Heart left ventricle (tissue), 16 donors: ENCODE data around the gene FAM111A. TPM values are rescaled to one million over a fixed set of nuclear protein-coding genes. Genes with fewer than 3 reads are reported as not detected.

Experiments used
- ATAC-seq, 4 donors: fragments of 200-7000 bp; cut with Tn5 transposase; one replicate each; pipeline ENCODE4 v1.9.1; 2020 to 2022; ENCODE audit warnings: moderate library complexity in 4 of 4, mild to moderate bottlenecking in 3 of 4, moderate number of reproducible peaks in 1 of 4
- DNase-seq, 5 donors: peaks; one replicate each; pipeline ENCODE4 v3.0.0-alpha.2; 2020
- H3K27ac ChIP-seq, 12 donors: fragments of 200-600 bp; sonication (generic) in 4 of 12; one replicate each; pipeline versions ENCODE4 v1.5.0 to v1.8.0; 2016 to 2022; ENCODE audit warnings: mild to moderate bottlenecking in 2 of 12
- H3K27me3 ChIP-seq, 9 donors: fragments of 200-600 bp; sonication (generic) in 2 of 9; one replicate each; pipeline versions ENCODE4 v1.5.1 to v1.8.0; 2016 to 2022; ENCODE audit warnings: mild to moderate bottlenecking in 3 of 9
- H3K36me3 ChIP-seq, 9 donors: fragments of 200-600 bp; sonication (generic) in 2 of 9; one replicate each; pipeline versions ENCODE4 v1.5.0 to v1.8.0; 2018 to 2022; ENCODE audit warnings: mild to moderate bottlenecking in 2 of 9
- H3K4me1 ChIP-seq, 12 donors: fragments of 200-600 bp; sonication (generic) in 4 of 12; one replicate each; pipeline versions ENCODE4 v1.5.0 to v1.8.0; 2016 to 2022; ENCODE audit warnings: mild to moderate bottlenecking in 3 of 12
- H3K4me3 ChIP-seq, 12 donors: fragments of 200-600 bp; sonication (generic) in 4 of 12; one replicate each; pipeline versions ENCODE4 v1.5.0 to v1.8.0; 2017 to 2022; ENCODE audit warnings: mild to moderate bottlenecking in 9 of 12, moderate library complexity in 4 of 12
- H3K9me3 ChIP-seq, 12 donors: fragments of 200-600 bp; sonication (generic) in 4 of 12; one replicate each; pipeline versions ENCODE4 v1.5.0 to v1.8.0; 2016 to 2022; ENCODE audit warnings: mild to moderate bottlenecking in 1 of 12
- POLR2A ChIP-seq, 2 donors: fragments of 450-650 bp; IDR thresholded peaks; one replicate each; pipeline ENCODE4 v1.6.1; 2017; ENCODE audit warnings: antibody characterized with exemption in 2 of 2, mild to moderate bottlenecking in 2 of 2, moderate library complexity in 2 of 2
- WGBS, 4 donors: extraction: QIAGEN DNeasy Blood & Tissue Kit in 2 of 4; methylation state at CpG; one replicate each; pipeline versions ENCODE4 v1.1.5 to v1.1.7; 2013 to 2018; 5-methylcytosine and 5-hydroxymethylcytosine counted together
- intact Hi-C, 10 donors: fragments of 100-400 bp; cut with DNase I; formaldehyde crosslinking; loops; one replicate each; pipeline versions ENCODE4 v1.11.1 to v1.14.2; 2022
- polyA plus RNA-seq, 2 donors: library from polyadenylated mRNA; stranded (reverse); fragments of 200-250 nt; gene quantifications; one replicate each; pipeline ENCODE4 v1.2.3, GENCODE V29; 2013
- total RNA-seq, 9 donors: library from RNA; depleted of rRNA in 2 of 9; stranded (reverse); fragments of >200 nt in 2 of 9; fragmentation: NEBNext Ultra II Directional in 3 of 9; extraction: Animal tissue kit (Norgen Biotek cat#: 25700) in 3 of 9; gene quantifications; one replicate each; pipeline versions ENCODE4 v1.1.0 to v1.2.4, GENCODE V29; 2016 to 2023
- TF ChIP-seq, protein P1 (sequence below), 12 donors: fragments of 200-600 bp; sonication (generic) in 4 of 12; IDR thresholded peaks; one replicate each; pipeline versions ENCODE4 v1.5.0 to v1.8.0; 2018 to 2022; ENCODE audit warnings: antibody characterized with exemption in 12 of 12, mild to moderate bottlenecking in 5 of 12
- donor health status: ischemic (EF 13 %, LVEDD 7.1; RV severe dilation, severe dysfunction).
- donor health status: healthy with polysubstance abuse.
- donor health status: DM: no; HTN: yes; CAD: no.
- donor health status: DM: no; HTN: no; CAD: no.
- donor health status: ischemic (EF 25% LVEDD 6.9; RV normal size, moderate dysfunction).
- donor health status: ischemic (EF 25% LVEDD 5.7; RV mildly dilated, moderate dysfunction).
- donor health status: healthy.
- donor health status: DM: yes; HTN: yes; CAD: no.
- donor health status: ischemic (EF 35%, LVEDD 5.7; RV mildly dilated, moderate dysfunction).
- donor health status: nonischemic (EF 11% LVEDD 7.7; RV severe dilation, severe dysfunction).
- donor health status: DM: yes; HTN: yes; CAD: no.
- donor health status: PGD.
- donor health status: ischemic (EF 29% LVEDD 5.4; RV normal size, mild dysfunction).
- donor health status: nonischemic (EF 23%, LVEDD 6.1; RV moderate dilation, normal function).

Gene FAM111A
- total and polyA plus RNA-seq, 11 donors: 3.3 to 38.3 (median 8.0) TPM

GRCh38 chr11:59164028-59164427, 21.4 kb downstream of the FAM111A start:
- Histone ChIP-seq H3K9me3 (no peaks in the 10 kb centered on the region), H3K4me3 (no peak overlapping the region), H3K36me3 (no peaks in the 10 kb centered on the region), H3K4me1 (no peaks in the 10 kb centered on the region), H3K27me3 (peaks cover 0 to 31% (median 0%) of the 10 kb centered on the region in 9 donors), H3K27ac (no peak overlapping the region)
- DNase-seq: no peak
- no peak for TF ChIP-seq POLR2A (IDR thresholded peaks at IDR 0.05)
- TF ChIP-seq, protein P1, sequence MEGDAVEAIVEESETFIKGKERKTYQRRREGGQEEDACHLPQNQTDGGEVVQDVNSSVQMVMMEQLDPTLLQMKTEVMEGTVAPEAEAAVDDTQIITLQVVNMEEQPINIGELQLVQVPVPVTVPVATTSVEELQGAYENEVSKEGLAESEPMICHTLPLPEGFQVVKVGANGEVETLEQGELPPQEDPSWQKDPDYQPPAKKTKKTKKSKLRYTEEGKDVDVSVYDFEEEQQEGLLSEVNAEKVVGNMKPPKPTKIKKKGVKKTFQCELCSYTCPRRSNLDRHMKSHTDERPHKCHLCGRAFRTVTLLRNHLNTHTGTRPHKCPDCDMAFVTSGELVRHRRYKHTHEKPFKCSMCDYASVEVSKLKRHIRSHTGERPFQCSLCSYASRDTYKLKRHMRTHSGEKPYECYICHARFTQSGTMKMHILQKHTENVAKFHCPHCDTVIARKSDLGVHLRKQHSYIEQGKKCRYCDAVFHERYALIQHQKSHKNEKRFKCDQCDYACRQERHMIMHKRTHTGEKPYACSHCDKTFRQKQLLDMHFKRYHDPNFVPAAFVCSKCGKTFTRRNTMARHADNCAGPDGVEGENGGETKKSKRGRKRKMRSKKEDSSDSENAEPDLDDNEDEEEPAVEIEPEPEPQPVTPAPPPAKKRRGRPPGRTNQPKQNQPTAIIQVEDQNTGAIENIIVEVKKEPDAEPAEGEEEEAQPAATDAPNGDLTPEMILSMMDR (IDR thresholded peaks at IDR 0.05): no peak
- WGBS, 4 donors: 56 to 85% (median 70%) methylated on average over 3 of the region's 3 CpGs
- no peak for ATAC-seq
- intact Hi-C loops: no loop called here

DNA sequence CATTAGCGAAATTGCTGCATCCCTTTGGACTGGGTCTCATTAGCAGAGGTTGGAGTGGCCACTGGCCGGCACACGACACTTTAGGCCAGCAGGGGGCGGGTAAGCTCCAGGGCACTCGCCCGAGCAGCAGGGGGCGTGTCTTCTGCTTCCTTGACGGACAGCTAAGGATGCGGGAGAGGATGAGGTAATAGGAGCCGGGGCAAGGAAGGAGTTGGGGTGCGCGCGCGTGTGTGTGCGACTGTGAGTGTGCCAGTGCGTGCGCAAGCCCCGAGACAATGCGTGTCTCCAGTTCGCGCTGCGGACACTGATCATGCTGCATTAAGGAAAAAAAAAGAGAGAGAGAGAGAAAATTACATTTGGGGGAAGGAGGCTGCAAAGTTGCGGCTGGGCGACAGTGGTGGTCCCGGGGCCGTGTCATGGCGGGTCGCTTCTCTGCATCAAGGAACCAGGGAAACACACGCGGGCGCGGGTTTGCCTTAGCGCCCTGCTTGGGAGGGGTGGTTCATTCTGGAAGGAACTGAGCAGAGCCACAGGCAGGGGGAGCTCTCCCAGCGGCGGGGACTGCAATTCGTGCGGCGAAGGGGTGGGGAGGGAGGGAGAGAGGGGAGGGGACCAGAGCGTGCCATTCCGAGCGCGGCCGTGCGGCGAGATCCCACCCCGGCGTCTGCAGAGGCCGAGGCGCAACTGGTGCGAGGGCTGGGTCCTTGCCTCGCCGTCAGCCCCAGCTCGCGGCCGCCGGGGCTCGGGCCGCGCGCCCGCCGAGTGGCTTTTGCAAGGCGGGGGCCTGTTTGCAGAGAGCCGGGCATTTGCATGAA, 29.1 kb downstream of the FAM111A start, which contains the start of gene DTX4:
DTX4 (plus strand) TSS at position 625 of the 815 bp plus-strand sequence. CDS start 464 bp downstream, outside the sequence.
- TF ChIP-seq POLR2A (IDR thresholded peaks at IDR 0.05): peak in 1 of 2 donors; percentile 8
- TF ChIP-seq, protein P1 (IDR thresholded peaks at IDR 0.05): peak; percentile 70 to 90 (median 83)
- peak within 1 kb of the TSS in 11 of 12 donors; percentile 22 to 74 (median 49) for H3K27ac ChIP-seq

GRCh38 chr11:59172345-59173079, 29.9 kb downstream of the FAM111A start:
- H3K36me3 ChIP-seq: no peaks in the 10 kb centered on the region
- no peak for DNase-seq
- peak overlapping the region; percentile 41 to 79 (median 64) for H3K4me3 ChIP-seq
- H3K27ac ChIP-seq: peak overlapping the region in 9 of 12 donors; percentile 10 to 74 (median 47)
- peaks cover 0 to 3% (median 0%) of the 10 kb centered on the region in 9 donors for H3K27me3 ChIP-seq
- TF ChIP-seq POLR2A (IDR thresholded peaks at IDR 0.05): no peak
- TF ChIP-seq, protein P1 (IDR thresholded peaks at IDR 0.05): no peak
- no peaks in the 10 kb centered on the region for H3K9me3 ChIP-seq
- intact Hi-C loops: loop anchor here in 8 of 10 donors (2.0 to 10.0 kb wide), 7 partner anchors 36 to 262 kb away; partner anchors contain the start of genes OR5A2 (in 2 of the 8) and OR5A1 (in 1 of the 8)
- ATAC-seq: peak in 2 of 4 donors; percentile 26 to 36
- peaks cover 0 to 27% (median 10%) of the 10 kb centered on the region in 12 donors for H3K4me1 ChIP-seq
- WGBS, 4 donors: 0 to 2% (median 1%) methylated on average over 12 to 70 of the region's 70 CpGs

More for the DNA sequence above, 29.1 kb downstream of the FAM111A start, which contains the start of gene DTX4:
- peak; percentile 95 to 97 (median 96) for ATAC-seq
- 0 to 1% (median 0%) methylated on average over 58 to 64 of the region's 64 CpGs for WGBS, 4 donors
- Histone ChIP-seq H3K9me3 (no peaks in the 10 kb centered on the region), H3K36me3 (no peaks in the 10 kb centered on the region), H3K4me3 (peak within 1 kb of the TSS; percentile 41 to 79 (median 64)), H3K4me1 (peaks cover 0 to 27% (median 10%) of the 10 kb centered on the region in 12 donors), H3K27me3 (peaks cover 0 to 9% (median 0%) of the 10 kb centered on the region in 9 donors)
- DNase-seq: peak; percentile 91 to 96 (median 92)
- intact Hi-C loops: loop anchor here (1.0 to 10.0 kb wide), 13 partner anchors 35 to 263 kb away; partner anchors contain the start of genes OR5A2 (in 2 of the 10) and OR5A1 (in 1 of the 10)
